Stimulated activated CD4-positive, alpha-beta T cell treated with anti-CD3 and anti-CD28 coated beads, Interleukin-1b, Interleukin-23, amount 100 ng/mL, for 1 hour (primary cell): ENCODE measurements around the gene VPS51.

Experiments
- DNase-seq, 2 donors: peaks; one replicate each; pipeline ENCODE4 v3.0.0-alpha.2; 2020; ENCODE audit warnings: low read depth in 2 of 2

The VPS51 gene

DNA sequence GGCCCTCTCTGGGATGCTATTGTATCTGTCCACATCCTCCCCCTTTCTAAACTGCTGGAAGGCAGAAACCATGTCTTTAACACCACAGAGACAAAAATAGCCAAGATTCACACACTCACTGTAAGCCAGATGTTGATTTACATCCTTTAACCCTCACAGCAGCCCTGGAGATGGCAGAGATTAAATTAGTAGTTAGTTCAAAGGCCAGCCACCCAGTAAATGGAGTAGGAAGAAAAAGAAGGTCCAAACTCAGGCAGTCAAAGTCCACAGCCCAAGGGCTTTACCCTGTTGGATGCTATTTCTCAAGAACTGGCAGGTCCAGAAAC is 23.6 kb downstream of the VPS51 start:
- DNase-seq: no peak

DNA sequence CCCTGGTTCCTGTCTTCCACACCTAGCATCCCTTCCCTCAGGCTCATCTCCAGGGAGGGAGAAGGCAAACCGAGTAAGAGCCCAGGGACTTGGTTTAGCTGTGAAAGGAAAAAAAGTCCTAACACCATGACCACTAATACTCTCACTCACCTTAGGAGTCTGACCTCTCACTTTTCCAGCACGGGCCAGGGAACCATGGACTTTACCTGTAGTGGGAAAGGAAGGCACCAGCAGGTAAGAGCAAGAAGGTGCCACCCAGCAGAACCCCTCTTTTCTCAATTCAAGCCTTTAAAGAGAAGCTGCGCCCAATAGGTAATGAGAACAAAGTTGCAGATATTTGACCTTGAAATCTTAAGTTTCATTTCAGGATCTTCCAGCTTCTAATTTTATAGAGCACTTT is 24.8 kb downstream of the VPS51 start:
- no peak for DNase-seq

DNA sequence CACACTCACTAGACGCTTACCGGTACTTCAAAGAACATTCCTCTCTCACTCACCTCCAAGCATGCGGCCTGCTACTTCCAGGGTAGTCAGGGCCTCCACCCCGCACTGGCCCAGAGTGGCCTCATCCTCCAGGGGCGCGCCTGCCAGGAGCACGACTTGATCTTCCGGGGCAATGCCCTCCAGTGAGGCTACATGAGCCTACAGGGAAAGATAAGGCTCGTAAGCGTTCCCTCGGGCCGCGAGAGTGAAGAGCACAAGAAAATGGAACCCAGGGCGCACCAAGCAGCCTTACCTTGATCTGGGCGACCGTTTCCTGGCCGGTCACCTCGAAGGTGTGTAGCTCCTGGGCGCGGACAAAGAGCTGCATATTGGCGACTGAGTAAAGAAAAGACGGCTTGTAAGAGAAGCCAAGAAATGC is 25.4 kb downstream of the VPS51 start:
- DNase-seq: no peak

DNA sequence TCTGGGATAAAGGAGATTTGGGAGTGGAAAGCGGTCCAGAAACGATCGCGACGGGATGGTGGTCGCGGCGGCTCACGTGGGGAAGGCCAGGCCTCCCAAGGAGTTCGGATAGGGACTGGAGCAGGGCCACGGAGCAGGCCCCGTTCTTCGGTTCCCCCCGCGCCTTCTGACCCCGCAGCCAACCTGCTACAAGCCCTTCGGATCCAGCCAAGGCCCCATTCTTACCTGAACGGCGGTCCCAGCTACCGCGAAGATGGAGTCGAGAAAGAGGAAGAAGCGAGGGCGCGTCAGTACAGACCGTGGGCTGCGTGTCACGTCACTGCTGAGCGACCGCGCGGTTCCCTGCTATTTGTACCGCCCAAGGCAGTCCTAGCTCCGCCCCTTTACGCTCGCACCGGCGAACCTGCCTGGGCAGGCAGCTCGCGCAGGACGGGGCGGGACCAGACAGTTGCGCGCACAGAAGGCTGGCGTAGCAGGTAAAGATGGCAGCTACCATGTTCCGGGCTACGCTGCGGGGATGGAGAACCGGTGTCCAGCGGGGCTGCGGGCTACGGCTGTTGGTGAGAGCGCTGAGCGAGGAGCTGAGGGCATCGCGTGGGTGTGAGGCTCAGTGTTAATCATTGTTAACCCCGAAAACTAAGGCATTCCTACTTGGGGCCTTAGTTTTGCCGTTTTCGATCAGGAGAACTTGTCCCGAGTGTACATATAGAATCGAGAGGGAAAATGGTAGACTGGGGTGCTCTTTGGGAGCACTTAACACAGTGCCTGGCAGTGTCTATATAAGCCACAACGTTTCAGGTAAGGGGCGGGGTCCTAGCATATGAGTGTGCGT is 26.1 kb downstream of the VPS51 start, which contains the start of the genes FAU and MRPL49:
Gene FAU (minus strand): TSS at position 270 of the 832 bp plus-strand sequence. CDS start 321 bp downstream, outside the sequence.
Gene MRPL49 (plus strand): TSS at position 457 of the 832 bp plus-strand sequence. CDS start 26 bp downstream, at position 483.
- DNase-seq: peak; percentile 96 to 97

DNA sequence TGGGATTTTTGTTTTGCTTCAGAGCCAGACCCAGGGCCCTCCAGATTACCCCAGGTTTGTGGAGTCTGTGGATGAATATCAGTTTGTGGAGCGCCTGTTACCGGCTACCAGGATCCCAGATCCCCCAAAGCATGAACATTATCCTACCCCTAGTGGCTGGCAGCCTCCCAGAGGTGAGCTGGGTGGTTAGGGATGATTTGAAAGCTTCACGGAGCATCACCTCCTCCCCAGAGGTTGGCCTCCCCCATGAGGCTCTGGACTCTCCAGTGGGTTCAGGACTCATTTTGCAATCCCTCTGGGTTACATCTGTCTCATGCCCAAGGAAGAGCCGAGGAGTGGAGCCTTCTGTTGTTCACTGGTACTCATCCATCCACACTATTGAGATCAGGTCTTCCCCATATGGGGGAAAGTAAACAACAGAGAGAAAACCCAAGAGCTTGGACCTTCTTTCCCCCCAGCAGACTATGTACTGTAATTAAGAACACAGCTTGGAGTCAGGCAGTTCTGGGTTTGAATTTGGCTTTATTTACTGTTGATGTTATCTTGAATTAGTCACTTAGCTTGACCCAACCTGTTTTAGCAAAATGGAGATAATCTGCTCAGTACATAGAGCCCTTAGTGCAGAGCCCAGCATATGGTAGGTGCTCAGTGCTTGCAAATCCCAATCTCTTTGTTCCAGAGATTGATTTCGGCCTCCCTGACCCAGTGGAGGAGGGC is 28.6 kb downstream of the VPS51 start:
- no peak for DNase-seq

DNA sequence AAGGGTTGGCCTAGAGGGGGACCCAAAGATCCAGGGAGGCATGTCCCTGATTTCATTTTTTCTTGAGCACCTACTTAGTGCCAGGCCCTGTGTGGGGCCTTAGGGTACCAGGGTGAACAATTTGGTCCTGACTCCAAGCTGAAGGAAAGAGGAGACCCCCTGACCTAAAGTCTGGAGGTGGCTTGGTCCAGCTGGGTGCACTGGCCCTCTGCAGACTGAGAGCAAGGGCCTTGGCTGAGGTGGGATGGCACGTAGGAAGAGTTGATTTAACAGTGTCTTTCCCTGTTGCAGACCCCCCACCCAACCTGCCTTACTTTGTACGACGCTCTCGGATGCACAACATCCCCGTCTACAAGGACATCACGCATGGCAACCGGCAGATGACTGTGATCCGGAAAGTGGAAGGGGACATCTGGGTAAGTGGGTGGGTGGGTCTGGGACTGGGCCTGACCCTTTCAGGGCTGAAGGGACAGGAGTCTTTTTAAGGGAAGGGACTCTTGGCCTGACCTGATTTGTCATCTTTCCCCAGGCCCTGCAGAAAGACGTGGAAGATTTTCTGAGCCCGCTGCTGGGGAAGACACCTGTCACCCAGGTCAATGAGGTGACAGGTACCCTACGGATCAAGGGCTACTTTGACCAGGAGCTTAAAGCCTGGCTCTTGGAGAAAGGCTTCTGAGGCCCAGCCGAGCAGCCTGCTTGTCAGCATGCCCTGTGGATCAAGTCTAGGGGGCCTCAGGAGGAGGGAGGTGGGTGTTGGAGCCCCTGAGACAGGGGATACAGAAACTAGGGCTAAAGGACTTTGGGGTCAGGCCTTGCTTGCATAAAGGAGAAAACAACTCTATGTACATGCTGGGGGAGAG is 29.4 kb downstream of the VPS51 start:
- no peak for DNase-seq

DNA sequence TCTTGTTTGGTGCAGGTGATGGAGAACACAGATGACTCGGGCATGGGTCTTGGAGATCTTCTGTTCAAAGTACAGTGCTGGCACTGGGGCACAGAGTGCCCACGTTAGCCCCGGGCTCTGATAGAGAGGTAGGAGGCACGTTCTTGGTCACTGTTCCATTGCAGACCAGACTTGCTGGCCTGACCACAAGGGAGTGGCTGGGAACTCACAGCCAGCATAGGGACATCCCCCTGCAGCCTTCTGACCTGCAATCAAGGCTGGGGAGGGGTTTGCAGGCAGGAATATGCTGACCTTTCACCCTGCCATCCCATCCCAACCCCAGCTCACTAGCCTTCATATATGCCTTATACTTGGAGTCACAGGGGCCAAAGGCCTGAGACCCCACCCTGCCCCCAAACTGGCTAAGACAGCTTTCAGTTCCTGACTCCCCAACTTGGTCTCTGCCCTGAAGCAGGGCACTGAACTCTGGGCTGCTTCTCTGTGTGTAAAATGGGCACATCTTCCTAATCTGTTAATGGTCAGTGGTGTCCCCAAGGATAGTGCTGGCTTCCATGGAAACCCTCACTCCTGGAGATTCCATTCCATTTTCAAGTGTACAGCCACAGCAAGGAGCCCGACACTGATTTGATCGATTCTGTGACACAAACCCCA is 30.7 kb downstream of the VPS51 start:
- DNase-seq: no peak

DNA sequence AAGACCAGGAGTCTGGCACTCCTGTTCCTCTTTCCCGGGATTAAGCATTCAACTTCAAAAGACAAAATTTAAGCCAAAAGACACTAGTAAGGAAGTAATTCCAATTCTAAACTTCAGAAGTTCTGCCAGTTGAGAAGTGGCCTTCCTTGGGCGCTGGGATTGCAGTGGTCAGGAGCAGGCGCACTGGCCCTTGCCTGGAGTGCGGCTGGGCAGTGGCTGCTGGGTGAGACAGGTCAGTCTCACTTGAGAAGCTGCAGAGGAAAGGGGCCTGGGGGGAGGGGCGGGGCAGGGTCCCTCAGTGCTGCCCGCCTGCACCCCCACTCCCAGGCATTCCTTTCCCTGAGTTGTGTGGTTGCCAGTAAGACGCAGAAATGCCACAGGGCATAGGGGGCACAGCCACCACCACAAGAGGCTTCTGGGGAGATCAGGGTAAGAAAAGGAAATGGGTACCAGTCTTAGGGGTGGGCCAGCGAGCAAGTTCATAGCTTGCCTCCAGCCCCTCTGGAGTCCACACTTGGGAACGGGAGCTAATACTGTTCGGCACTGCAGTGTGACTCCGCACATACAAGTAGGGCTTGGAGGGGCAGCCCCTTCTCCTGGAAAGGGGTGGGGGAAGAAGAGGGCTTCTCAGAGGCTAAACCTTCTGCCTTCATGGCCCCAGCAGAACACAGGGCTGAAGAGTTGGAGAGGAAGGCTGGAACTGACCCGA is 31.6 kb downstream of the VPS51 start:
- DNase-seq: no peak

DNA sequence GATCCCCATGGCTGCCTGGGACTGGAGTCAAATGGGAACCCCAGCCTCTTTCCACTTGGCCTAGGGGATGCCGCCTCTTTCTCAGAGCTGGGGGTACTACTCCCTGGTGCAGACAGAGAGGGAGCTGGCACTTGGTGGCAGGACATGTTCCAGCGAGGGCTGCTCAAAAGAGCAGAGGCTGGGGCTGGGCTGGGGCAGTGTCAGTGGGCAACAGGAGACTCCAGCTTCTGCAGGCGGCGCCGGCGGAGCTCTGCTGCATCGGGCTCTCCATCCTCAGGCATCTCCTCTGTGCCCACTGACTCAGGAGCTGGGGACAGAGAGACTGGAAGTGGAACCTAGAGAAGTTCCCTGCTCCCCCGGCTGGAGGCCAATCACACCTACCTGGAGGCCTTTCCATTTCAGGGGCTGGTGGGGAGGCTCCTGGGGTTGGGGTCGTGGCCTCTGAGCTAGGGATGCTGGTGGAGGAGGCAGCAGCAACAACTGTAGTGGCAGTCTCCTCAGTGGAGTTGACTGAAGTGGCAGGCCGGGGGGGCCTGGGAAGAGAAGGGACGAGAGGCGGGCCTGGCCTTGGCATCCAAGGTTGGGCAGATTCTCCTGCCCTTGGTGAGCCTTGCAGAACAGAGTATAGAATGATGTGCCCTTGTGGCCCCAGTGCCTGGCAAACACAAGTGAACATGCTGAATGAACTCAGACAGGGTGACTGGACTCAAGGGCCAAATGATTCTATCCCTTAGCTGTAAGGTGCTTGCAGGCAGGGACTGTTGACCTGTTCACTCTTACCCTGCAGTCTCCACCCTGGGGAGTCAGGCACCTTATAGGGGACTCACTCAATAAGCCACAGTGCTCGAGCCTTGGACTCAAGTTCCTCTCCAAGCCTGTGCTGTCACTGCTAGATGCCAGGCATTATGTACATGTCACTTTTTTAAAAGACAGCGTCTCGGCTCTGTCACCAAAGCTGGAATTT is 32.5 kb downstream of the VPS51 start:
- no peak for DNase-seq

DNA sequence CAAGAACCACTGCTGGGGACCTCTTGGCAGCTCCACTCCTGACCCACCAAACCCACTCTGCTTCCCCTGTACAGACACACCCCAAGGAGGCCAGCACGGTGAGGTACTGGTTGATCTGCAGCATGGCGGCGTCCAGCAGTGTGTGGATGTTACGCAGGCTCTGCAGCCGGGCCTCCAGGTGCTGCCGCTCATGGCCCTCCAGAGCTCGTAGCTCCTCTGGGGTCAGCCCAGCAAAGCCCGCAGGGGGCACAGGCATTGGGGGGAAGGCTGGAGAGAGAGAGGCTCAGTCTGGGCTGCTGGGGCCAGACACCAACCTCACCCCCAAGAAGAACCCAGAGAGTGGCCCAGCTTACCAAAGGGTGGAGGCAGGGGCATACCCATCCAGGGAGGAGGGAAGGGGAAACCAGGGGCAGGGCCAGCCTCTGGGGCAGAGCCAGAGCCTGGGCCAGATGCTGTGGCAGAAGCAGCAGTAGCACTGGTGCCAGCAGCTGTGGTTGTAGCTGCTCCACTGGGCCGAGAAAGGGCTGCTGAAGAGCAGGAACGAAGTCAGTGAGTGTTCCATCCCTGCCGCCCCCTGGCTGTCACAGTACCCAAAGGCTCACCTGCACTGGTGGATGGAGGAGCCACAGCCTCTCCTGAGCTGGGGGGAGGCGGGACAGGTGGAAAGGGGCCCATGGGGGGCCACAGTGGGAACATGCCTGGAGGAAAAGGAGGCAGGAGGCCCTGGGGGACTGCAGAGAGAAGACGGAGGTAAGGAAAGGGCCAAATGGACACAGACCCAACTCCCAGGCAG is 33.8 kb downstream of the VPS51 start:
- no peak for DNase-seq

DNA sequence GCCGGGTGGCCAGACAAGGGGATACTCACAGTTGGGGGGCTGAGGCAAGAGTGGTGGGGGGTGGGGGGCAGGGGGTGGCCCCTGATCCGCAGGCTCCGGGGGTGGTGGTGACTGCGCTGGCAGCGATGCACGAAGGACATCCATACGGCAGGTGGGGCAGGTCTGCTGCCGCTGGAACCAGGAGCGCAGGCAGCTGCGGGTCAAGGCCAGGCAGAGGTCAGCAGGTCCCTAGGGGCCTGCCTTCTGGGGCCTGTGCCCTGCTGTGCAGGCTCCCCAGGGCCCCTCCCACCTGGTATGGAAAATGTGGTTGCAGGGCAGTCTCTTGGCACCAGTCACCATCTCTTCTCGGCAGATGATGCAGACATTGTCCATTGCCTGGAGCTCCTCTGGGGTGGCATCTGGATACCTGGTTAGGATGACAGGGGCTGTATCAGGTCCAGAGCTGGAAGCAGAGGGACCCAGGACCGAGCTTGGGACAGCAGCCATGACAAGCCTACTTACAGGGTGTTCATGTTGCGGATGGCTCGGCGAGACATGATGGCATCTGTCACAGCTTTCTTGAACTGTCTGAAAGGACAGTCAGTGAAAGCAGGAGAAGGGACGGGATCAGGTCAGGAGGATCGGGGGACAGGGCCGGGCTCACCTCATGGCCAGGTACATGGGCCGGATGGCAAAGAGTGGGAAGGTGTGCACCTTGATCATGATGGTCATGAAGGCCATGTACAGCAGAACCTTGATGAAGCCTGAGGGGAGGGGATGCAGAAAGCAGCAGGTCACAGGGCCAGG is 34.8 kb downstream of the VPS51 start:
- DNase-seq: no peak

DNA sequence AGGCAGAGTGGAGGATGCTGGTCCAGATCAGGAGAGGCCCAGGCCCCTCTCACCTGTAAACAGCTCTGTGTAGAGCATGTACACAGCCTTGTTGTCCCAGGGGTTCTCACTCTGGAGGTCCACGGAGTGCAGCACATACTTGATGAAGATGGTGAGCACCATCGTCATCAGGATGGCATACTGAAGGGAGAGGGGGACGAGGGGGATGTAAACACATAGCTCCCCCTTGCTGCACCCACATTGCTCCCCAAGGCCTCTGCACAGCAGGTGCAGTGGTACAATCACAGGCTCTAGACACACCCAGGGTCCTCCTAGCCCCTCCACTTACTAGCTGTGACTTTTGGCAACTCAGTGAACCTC is 35.4 kb downstream of the VPS51 start:
- no peak for DNase-seq

DNA sequence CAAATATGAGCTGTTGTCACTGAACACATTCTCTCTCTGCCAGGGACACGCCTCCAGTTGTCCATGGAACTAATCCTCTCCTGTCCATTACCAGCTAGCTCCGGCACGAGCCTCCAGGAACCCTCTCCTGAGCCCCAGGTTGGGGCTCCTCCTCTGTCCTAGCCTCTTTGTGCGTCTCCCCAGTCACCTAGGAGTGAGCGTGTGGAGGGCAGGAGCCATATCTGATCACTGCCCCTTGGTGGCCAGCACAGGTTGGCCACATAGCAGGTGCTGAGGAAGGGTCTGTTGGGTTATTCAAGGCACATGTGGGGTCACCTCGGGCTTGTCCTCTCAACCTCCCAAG is 35.9 kb downstream of the VPS51 start:
- no peak for DNase-seq

DNA sequence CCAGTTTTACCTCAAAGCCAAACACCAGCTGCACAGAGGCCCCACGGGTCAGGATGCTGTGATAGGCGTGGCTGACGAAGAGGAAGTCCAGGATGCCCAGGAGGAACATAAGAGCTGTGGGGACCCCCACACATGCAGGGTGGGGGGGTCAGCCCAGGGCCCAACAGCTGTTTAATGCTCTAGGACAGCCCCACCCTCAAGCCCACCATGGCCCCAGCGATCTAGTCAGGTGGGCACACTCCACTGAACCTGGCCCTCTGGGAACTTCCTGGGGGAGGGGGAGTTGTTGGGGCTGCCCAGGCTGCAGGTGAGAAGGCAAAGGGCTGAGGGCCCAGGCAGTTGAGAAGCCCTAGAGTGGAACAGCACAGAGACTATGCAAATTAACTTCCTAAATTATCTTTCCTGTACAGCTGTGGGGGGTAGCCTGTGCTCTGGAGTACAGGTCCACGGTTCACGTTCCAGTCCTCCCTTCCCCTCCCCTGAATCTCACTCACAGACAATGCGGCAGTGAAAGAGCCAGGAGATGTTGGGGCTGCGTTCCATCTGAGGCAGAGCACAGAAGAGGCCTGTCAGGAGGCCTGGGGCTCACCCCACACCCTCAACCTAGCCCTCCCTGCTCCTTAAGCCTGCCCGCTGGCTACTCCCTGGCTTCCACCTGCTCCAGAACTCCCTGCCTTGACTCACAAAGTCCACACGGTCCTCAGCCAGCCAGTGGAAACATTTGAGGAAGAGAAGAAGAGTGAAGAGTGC is 36.4 kb downstream of the VPS51 start:
- DNase-seq: no peak

DNA sequence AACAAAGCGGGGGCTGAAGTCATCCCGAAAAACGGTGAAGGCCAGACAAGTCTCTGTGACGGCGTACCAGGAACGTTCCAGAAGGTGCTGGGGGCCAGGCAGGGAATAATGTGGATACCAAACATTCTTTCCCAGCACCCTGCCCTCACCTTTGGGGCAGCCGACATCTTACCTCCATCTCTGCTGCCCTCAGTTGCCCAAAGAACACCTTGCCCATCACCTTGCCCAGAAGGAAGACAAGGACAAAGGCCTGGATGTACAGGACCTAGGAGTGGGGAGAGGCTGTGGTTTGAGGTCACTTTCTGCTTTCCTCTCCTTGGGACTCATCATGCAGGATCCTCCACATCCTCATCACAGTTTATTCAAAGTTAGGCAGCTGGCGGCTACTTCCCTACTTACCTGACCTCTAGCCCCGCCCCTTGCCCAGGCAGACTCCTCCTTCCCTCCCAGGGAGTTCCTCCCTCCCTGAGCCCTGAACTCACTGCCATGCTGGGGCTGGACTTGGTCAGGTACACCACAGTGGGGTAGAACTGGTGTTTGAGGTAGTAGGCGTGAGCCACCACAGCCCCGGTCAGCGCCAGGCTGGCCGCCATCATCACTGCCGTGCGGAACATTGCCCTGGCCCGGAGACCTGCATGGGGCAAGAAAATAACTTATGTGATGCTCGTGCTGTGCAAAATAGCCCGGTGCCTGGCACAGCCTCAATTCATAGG is 37.1 kb downstream of the VPS51 start:
- DNase-seq: no peak

DNA sequence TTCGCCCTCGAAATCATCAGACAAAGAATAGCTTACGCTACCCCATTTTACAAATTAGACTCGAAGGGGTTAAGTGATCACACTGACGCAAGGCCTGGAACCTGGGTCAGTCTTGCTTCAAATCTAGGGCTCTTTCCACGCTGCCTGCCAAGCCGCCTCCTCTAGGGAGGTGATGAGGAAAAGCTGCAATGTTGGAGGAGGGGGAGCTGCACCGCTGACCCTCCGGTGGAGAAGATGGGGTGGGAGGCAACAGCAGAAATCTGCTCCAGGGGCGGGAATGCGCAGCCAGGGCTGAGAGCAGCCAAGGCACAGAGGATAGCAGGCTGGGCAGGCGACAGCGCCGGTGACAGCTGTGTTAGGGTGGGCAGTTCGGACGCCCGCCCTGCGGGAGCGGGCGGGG is 37.7 kb downstream of the VPS51 start:
- no peak for DNase-seq
